MM.1S (cell line): Measurements from ENCODE around the gene SMAD4.

Experiments
- EZH2 ChIP-seq: fragments of 300-600 bp; sonication (generic); optimal IDR thresholded peaks from 2 replicates; pipeline ENCODE3; 2017; ENCODE audit warnings: low read depth, mild to moderate bottlenecking, antibody characterized with exemption, low read length, mixed read lengths
- TF ChIP-seq, protein P1 (sequence below): fragments of 300-600 bp; sonication (generic); IDR thresholded peaks from 2 replicates; pipeline ENCODE4 v1.5.1; 2016; ENCODE audit warnings: antibody characterized with exemption, low read length, mixed read lengths

DNA sequence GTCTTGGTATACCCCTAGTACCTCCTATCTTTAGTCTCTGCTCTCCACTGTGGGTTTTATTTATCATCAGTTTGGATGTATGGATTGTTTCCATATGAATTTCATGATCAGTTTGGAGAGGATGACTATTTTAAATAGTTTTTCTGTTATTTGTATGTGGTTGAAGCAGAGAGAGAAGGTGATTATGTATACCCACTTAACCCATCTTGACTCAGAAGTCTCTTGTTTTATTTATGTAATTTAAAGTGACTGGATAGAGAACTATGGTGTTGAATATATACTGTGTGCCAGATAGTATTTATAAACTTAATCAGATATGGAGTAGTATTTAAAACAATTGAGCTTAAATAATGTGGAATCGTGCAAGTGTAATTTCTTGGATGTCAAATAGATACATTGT is 39.9 kb downstream of the SMAD4 start:
- TF ChIP-seq EZH2, result no peak
- TF ChIP-seq, protein P1, sequence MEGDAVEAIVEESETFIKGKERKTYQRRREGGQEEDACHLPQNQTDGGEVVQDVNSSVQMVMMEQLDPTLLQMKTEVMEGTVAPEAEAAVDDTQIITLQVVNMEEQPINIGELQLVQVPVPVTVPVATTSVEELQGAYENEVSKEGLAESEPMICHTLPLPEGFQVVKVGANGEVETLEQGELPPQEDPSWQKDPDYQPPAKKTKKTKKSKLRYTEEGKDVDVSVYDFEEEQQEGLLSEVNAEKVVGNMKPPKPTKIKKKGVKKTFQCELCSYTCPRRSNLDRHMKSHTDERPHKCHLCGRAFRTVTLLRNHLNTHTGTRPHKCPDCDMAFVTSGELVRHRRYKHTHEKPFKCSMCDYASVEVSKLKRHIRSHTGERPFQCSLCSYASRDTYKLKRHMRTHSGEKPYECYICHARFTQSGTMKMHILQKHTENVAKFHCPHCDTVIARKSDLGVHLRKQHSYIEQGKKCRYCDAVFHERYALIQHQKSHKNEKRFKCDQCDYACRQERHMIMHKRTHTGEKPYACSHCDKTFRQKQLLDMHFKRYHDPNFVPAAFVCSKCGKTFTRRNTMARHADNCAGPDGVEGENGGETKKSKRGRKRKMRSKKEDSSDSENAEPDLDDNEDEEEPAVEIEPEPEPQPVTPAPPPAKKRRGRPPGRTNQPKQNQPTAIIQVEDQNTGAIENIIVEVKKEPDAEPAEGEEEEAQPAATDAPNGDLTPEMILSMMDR, result no peak
